H1 (cell line): ENCODE results near the gene ZNF385D.

Experiments used
- EZH2 ChIP-seq: fragments of 200-600 bp; sonication (generic); IDR thresholded peaks from 2 replicates; pipeline ENCODE4 v1.7.1; 2012; ENCODE audit warnings: low read depth, mild to moderate bottlenecking, moderate library complexity, low read length, inconsistent platforms; ENCODE audit not compliant: severe bottlenecking
- TEAD4 ChIP-seq: IDR thresholded peaks from 2 replicates; pipeline ENCODE4 v1.6.1; 2012; ENCODE audit warnings: low read depth, low read length, inconsistent platforms, mixed read lengths
- YY1 ChIP-seq: IDR thresholded peaks from 2 replicates; pipeline ENCODE4 v1.6.1; 2011; ENCODE audit warnings: low read depth, mild to moderate bottlenecking, low read length
- TF ChIP-seq, protein P1 (sequence below), 3 experiments: IDR thresholded peaks; 1 replicate in 2 of 3; 2 replicates in 1 of 3; pipeline versions ENCODE4 v1.5.1 to v1.6.1; 2011; ENCODE audit warnings: low read length in 3 of 3, mild to moderate bottlenecking in 3 of 3, inconsistent platforms in 2 of 3, low read depth in 1 of 3, moderate library complexity in 1 of 3; ENCODE audit not compliant: insufficient read depth in 1 of 3; ENCODE audit errors: control extremely low read depth in 1 of 3
- TF ChIP-seq, protein P2 (sequence below): IDR thresholded peaks from 2 replicates; pipeline ENCODE4 v1.6.1; 2012; ENCODE audit warnings: low read length, inconsistent platforms

DNA sequence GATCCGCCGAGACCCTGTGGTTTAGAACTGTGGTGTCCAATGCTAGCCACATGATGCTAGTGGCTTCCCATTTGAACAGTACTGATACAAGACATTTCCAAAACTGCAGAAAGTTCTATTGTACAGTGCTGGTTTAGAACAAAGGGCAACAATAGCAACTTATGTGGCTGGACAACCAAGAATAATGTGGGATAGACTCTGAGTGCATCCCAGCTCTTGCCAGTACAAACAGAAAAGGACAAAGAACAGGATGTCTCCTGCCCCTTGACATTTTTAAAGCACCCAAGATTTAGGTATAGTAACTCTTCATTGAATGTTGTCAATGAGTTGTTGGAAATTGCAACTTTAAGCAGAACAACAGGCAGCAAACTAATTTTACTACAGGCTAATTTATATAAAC is 107.3 kb downstream of the ZNF385D start:
- TF ChIP-seq, protein P1, sequence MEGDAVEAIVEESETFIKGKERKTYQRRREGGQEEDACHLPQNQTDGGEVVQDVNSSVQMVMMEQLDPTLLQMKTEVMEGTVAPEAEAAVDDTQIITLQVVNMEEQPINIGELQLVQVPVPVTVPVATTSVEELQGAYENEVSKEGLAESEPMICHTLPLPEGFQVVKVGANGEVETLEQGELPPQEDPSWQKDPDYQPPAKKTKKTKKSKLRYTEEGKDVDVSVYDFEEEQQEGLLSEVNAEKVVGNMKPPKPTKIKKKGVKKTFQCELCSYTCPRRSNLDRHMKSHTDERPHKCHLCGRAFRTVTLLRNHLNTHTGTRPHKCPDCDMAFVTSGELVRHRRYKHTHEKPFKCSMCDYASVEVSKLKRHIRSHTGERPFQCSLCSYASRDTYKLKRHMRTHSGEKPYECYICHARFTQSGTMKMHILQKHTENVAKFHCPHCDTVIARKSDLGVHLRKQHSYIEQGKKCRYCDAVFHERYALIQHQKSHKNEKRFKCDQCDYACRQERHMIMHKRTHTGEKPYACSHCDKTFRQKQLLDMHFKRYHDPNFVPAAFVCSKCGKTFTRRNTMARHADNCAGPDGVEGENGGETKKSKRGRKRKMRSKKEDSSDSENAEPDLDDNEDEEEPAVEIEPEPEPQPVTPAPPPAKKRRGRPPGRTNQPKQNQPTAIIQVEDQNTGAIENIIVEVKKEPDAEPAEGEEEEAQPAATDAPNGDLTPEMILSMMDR (IDR thresholded peaks at IDR 0.05; ENCODE audit: control extremely low read depth in 1 of 3, insufficient read depth in 1 of 3, low read depth in 1 of 3, low read length in 3 of 3): no peak
- no peak for TF ChIP-seq YY1
- no peak for TF ChIP-seq TEAD4
- TF ChIP-seq, protein P2, sequence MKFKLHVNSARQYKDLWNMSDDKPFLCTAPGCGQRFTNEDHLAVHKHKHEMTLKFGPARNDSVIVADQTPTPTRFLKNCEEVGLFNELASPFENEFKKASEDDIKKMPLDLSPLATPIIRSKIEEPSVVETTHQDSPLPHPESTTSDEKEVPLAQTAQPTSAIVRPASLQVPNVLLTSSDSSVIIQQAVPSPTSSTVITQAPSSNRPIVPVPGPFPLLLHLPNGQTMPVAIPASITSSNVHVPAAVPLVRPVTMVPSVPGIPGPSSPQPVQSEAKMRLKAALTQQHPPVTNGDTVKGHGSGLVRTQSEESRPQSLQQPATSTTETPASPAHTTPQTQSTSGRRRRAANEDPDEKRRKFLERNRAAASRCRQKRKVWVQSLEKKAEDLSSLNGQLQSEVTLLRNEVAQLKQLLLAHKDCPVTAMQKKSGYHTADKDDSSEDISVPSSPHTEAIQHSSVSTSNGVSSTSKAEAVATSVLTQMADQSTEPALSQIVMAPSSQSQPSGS: no peak
- TF ChIP-seq EZH2: no peak
